IPS-NIHi7 (cell line): ENCODE measurements around the gene PPP2R2C.

Source experiments
- DNase-seq: peaks from one replicate; pipeline ENCODE4 v3.0.0; 2012; ENCODE audit warnings: mixed read lengths; ENCODE audit errors: extremely low spot score

PPP2R2C gene

DNA sequence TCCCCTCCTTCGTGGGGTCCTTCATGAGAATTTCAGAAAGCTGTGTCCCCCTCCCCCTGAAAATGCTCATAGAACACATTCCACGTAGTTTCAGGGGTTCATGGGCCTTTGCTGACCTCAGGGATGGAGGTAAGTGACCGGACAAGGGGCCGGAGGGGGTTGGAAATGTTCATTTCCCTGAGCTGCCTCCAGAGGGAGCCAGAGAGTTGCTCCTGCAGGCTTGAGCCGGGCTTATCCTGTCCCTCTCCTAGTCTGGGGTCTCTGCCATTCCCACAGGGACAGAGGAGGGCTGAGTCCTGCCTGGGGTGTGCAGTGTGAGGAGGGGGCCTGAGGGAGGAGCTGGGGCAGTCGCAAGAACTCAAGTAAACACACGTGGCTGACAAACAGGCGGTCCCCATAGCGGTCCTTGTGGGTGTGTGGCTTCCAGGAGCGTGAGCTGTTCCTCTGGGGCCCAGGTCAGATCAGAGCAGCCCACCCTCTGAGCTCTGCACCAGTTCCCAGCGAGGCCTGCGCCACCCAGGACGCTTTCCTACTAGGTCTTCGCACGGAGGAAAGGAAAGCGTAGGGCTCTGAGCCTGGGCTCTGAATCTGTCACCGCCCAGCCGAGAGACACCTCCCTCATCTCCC is 140.3 kb downstream of the PPP2R2C start:
- DNase-seq = peak; percentile 85

DNA sequence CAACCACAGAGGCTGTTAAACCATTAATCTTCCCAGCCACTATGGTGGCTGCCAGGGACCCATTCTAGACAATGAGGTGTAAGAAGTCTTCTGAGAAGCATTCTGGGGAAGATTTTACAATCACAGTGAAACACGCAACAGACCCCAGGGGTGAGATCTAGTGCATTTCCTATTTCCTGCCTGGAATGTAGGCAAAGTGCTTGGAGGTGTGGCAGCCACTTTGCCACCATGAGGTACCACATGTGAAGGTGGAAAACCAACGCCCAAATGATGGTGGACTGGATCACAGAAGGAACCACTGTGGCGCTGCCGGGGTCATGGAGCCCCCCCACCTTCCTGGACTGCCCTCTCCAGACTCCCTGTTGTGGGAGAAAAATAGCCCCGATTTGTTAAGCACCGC is 140.9 kb downstream of the PPP2R2C start:
- no peak for DNase-seq

DNA sequence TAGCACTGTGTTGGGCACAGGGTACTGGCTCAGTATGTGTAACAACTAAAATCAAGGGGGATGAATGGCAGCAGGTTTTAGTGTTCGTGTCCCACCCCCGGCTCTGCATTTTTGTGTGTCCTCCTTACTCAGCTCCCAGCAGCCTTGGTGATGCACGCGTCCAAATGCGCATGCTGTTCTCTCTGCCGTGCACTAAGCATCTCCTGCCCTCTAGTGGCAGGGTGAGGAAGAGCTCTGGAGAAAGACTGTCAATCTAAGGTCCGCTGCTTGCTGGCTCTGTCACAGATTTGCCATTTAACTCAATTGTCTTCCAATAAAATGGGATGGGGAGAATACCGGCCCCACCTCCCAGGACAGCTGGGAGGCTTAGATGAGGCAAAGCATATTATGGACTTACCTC is 141.4 kb downstream of the PPP2R2C start:
- peak; percentile 60 for DNase-seq

DNA sequence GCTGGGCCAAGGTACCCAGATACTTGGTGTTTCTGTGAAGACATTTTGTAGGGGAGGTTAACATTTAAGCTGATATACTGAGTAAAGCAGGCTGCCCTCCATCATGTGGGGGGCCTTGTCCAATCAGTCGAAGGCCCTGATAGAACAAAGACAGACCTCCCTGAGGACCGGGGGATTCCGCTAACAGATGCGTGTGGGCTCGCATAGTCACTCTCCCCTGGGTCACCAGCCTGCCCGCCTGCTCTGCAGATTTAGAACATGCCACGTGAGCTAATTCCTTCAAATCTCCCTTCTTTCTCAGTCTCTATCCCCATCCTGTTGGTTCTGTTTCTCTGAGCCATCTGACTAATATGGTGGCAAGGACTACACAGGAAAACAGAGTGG is 142.0 kb downstream of the PPP2R2C start:
- DNase-seq = no peak

DNA sequence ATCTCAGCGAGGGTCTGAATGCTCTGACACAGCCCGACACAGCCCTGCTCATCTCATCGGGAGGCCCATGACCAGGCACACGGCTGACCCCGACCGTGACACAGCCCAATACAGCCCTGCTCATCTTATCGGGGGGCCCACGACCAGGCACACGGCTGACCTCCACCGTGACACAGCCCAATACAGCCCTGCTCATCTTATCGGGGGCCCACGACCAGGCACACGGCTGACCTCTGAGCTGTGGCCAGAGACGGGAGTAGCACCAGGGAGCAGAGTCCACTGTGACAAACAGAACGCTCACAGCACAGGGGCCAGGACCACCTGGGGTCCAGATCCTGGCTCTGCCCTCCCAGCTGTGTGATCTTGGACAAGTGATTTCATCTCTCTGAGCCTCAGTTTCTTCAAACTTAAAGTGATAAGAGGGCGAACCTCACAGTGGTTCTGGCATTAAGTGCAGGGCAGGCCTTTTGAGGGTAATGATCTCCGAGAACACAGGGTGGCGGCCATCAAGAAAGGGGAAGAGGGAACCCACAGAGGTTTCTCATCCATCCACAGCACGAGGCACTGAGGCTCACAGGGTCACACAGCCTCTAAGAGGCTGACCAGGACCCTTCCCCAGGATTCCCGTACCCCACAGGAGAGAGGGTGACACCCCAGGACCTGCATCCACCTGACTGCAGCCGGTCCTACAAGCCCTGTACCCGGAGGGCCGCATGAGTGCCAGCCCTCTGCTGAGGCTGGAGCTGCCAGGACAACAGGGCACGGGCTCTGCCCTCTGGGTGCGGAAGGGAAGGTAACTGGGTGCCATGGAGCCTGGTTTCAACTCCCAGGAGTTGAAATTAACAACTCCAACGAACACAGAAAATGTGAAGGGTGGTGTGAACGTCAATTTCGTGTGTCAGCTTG is 142.7 kb downstream of the PPP2R2C start:
- no peak for DNase-seq

DNA sequence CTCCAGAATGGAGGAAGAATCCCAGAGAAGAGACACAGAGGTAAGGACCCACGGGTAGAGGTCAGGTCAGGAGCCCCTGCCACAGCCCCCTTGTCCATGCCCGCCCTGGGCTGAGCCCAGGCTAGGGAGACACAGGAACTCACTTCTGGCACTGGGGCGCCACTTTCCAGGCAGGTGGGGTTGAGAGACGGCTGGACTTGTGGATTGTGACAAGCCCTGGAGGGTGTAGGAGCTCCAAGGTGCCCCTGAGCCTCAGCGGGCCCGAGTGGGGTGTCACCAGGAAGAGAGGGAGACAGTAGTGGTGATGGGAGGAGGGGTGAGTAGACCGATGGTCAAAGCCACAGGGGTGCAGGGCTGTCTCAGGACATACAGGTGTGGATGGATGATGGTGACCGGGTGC is 143.9 kb downstream of the PPP2R2C start:
- DNase-seq = no peak

DNA sequence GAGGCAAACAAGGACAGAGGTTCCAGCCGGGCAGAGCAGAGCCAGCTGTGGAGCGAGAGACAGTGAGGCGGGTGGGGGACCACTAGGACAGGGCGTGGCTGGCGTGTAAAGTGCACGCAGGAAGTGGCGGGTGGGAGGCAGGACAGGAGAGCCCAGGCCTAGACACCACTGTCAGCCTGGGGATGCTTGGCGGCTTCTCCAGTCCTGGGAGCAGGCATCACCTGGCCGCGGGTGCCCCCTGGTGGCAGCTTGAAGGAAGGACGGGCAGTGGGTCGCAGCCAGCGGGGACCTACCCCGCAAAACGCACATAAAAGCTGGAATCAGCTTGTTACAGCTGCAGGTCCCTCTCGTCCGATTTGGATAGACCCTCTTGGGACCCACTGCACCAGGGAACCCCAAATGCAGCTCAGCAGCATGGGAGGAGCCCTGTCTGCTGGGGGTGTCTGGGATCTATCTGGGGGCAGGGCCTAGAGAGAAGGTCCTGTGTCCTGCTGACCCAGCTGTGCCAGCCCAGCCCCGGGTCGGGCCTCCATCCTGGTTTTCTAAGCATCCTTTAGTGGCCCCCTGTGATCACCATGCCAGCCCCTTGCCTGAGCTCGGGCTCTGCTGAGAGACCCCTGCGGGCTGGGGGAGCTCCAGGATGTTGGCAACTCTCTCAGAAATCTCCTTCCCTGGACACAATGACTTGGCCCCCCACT is 145.0 kb downstream of the PPP2R2C start:
- DNase-seq = peak; percentile 92

DNA sequence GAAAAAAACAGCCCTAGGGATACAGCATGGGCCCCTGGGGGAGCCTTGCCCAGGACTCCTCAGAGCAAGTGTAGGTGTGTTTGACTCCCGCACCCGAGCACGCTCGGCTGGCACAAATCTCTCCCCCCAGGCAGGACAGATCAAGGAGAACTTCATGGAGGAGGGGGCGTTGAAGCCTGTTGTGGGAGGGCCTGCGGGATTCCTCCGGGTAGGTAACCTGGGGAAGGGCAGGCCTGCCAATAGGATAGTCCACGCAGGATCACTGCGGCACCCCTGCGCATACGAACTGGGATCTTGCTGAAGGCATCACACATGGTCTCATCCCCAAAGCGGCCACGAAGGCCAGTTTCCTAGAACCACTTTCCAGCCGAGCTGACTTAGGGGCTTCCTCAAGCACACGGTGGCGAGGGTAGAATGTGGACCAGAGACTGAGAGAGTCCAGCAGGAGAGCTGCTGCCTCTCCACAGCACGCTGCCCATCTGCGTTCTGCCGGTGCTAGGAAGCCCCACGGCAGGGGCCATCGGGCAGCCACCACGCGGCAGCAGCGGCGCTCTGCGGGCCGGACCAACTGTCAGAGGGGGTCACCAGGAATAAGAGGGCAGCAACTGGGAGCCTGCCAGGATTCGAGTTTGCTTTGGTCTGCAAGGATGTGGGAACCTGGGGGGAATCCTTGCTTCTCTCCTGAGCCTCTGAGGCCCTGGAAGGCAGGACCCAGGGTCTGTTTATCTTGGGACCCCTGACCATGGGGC is 145.9 kb downstream of the PPP2R2C start:
- DNase-seq = no peak

DNA sequence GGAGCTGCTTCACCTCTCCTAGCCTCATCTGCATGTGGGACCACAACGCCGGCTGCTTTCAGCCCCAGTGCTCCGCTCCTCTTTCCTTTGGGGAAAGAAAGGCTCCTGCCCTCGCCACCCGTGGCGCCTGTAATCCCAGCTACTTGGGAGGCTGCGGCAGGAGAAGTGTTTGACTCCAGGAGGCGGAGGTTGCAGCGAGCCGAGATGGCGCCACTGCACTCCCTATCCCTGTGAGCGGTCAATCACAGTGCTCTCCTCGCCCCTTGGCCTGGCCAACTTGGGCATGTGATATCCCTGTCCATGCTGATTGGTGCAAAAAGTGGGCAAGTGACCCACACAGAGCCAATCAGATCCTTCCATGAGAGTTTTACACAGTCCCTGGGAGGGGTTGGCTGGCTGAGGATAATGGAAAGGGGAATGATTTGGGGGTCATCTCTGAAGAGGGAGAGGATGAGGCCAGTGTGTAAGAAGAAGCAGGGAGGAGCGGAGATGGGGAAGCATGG is 146.6 kb downstream of the PPP2R2C start:
- DNase-seq = no peak

DNA sequence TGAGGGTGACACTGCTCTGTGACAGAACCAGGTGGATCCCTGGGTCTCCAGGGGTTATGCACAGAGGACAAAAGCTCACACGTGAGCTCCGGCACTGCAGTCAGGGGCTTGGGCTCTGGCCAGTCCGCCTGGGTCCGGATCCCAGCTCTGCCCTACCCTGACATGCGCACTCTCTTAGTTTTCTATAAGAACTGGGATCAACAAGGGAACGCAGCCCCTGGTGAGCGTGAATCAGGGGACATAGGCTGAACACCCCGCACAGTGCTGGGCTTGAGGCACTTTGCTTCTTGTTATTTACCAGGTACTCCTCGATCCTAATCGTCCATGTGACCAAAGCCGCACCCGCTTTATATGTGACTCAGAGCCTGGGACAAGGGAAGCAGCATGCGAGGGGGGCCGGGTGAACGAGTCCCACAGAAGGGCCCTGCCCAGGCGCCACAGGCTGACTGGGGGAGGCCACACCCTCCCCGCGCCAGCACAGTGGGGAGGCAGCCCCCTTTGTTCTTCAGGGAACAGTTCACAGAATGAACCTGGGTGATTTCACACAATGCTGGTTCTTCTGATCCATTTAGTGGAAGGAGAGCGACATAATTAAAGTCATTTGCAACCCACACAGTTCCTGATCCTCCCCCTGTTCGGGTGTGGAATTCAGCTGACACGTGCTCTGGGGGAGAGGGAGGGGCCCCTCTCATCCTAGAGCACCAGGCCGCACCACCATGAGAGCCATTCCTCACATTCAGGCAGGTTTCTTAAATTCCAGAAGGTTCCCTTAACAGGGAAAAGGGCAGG is 147.2 kb downstream of the PPP2R2C start:
- no peak for DNase-seq

DNA sequence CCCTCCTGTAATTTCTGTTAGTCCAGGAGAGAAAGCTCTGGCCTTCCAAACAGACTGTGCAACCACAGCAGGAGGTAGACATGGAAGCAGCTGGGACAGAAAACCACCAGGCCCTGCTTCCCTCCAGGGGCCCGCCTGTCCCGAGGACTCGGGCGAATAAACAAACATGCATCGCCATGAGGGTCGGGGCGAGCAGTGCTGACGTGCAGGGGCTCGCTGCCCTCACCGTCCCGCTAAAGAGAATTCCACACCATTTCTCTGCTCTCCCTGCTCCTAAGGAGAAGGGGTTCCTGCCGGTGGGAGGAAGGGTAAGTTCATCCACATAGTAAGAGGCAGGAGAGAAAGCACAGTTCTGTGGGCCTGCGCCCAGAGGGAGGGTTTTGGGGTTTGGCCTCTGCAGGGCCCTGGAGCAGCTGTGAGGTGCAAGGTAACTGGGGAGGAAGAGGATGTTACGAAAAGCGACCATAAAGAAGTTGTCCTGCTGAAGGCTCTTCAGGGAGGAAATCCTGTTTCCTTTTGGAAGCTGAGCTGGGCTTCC is 147.9 kb downstream of the PPP2R2C start:
- no peak for DNase-seq

DNA sequence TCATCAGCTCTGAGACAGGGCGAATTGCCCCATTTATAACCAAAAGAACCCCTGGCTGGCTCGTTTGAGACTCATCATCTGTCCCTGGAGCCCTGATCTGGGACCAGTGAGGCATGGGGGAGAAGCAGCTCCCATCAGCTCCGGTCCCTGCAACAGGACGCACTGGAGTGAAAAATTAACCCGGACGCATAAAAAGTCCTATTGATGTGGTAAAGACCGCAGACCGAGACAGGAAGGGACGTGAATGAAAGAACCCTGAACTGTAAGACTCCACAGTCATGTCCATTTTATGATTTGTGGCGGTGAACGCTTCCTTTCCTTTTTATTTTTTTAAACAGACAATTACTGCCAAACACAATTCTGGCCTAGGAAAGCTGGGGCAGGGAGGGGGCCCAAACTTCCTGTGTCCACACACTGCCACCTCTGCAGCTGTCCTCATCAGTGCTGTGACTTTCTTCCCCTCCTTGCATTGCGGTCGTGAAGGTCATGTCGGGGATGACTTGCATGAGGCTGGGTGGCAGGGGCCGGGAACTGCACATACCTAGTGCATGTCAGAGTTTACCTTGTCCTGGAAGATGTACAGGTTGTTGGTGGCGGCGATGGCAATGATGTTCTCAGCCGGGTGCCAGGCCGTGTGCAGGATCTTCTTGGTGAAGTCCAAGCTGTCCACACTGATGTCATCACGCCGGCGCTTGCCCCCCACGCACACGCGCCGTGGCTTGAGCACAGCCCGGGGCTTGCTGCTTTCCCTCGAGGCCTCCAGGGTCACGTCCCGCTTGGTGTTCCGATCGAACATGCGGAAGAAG is 149.4 kb downstream of the PPP2R2C start:
- no peak for DNase-seq

DNA sequence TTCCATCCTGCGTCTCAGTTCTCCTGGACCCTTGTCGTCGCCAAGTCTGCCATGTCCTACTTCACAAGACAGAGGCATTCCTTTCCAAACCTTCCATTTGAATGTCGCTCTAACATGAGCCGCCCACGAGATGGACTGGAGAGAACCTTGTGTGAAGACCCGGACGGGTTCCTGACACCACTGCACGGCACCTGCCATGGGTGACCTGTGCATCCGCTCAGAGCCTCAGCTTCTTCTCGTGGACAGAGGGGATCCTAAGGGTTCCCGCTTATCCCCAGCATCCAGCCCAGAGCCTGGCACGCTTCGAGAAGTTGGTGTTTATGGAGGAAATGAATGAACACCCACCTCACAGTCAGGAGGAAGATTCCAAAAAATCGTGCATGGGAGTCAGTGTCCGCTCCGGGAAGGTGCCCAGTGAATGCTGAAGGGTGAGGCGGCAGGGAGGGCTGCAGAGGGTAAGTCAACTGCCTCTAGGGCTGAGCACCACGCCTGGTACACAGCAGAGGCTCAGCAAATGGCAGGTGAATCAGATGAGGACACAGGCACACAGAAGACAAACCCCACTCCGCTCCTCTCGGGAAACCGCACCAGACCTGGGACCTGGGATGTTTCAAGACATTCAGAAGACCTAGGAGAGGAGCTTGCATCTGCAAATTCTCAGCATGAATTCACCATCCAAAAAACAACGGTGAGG is 150.2 kb downstream of the PPP2R2C start:
- no peak for DNase-seq

DNA sequence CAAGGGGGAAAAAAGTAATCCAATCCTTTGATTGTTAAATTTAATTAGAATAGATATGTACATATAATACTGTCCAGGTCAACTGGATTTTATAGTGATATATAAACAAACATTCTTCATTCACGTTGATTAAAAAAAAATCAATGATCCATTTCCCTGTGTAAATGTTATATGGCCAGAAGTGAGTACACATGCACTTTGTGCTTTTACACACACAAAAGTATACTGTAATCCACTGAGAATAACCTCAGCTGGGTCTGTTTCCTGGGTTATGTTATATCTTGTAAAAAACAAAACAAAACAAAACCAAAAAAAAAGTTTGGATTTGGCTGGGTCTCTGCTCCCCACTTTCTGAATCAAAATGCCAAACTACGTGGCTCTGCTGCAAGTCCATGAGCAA is 151.1 kb downstream of the PPP2R2C start:
- no peak for DNase-seq

DNA sequence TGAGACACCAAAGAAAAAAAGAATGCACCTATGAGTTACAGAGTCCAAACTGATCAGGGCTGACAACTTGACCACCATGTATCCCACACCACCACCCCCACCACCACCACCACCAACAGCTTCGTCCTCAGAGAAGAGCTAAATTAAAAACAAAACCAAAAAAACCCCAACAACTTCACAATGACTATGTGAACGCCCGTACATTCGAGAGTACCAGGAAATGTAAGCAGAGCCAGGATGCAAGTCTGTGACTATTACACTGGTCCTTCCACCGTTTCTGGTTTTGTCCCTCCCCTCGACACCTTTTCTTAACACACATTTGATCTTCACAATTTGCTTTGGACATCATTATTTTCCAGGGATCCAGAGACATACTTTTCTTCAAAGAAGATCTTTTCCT is 151.8 kb downstream of the PPP2R2C start:
- DNase-seq = no peak

DNA sequence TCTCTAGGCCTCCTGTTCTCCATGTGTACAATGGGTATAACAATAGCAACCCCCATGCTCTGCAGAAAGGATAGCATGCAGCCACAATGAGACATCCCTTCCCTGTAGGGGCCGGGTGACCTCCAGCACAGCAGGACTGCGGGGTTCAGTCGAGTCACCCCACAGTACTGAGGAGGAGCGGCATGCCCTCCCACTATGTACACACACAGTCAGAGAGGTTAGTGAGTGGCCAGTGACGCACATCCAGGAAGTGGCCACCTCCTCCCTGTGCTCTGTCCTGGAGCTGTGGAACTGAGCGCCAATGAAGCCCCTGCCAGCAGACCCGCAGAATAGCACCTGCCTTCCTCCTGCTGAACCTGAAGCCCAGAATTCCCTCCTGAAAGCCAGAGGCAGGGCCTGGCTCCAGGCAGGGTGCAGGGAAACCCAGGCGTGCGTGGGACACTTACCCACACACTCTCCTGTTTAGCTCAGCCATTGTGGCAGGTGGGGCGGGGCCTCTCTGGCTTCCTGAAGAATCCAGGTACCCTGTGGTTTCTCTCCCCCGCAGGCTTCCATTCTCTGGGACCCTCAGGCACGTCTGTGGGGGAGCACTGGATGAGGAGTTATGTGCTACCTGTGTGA is 152.8 kb downstream of the PPP2R2C start:
- DNase-seq = no peak

DNA sequence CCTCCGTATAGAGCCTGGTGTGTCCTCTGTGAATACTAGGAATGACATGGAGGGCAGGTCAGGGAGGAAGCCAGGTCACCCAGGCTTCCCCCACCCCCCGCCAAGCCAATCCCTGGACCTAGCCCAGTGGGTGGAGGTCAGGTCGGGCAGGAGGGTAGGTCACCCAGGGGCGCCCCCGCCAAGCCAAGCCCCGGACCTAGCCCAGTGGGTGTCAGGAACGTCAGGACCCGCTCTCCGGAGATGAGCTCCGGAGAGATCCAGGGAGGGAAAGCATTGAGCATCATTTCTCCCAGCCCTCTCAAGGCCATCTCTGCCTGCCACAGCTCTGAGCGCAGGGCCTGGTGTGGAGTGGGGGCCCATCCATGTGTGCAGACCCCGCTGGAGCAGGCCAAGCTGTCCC is 154.2 kb downstream of the PPP2R2C start:
- DNase-seq = no peak

DNA sequence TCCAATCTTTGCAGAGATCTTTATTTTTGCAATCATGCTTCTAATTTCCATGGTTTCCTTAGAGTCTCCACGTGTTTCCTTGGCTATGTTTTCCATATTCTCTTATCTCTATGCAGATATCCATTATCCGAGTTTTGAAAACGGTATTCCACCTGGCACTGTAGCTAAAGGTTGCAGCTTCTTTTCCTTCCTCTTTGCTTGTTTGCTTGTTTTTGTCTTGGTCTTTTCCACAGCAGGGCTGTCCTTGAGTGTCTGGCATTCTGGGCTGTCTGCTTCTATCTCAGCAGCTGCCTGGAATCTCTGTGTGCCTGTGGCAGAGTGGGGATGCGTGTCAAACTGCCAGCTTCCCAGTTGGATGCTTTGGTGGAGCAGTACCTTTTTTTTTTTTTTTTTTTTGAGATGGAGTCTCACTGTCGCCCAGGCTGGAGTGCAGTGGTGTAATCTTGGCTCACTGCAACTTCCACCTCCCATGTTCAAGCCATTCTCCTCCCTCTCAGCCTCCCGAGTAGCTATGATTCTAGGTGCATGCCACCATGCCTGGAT is 155.9 kb downstream of the PPP2R2C start:
- no peak for DNase-seq

DNA sequence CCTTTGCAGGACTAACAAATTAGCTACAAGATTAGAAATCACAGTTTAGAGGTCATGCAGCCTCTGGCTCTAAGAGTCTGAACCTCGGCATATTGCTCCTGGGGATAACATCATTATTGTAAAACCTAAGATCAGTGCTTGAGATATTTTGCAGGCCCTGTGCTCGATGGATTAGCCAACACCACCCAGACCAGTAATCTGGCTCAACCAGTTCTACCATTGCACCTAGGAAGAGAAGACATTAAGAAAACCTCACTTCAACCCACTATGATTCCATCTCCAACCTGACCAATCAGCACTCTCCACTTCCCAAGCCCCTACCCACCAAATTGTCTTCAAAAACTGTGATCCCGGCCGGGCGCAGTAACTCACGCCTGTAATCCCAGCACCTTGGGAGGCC is 159.2 kb downstream of the PPP2R2C start:
- DNase-seq = no peak
